SK-N-SH treated with all-trans-retinoic acid at 6 μM for 48 hours (cell line): ENCODE data around the gene PCNX3.
A peak's percentile ranks its signal among the peaks of the same experiment; 100 is the strongest.

Experiments used
- ATAC-seq: fragments of 200-7000 bp; cut with Tn5 transposase; 3 replicates; pipeline ENCODE4 v1.9.1; 2020; ENCODE audit warnings: mild to moderate bottlenecking, moderate library complexity
- ARNTL ChIP-seq: fragments of 450-650 bp; formaldehyde crosslinking; IDR thresholded peaks from 2 replicates; pipeline ENCODE4 v1.5.0; 2020; ENCODE audit warnings: low read depth, mild to moderate bottlenecking, moderate library complexity, borderline replicate concordance
- BACH2 ChIP-seq: fragments of 250-450 bp; sonication (Bioruptor Pico); IDR thresholded peaks from 2 replicates; pipeline ENCODE4 v1.9.0; 2021; ENCODE audit warnings: mild to moderate bottlenecking, borderline replicate concordance
- CSDC2 ChIP-seq: fragments of 250-450 bp; sonication (Bioruptor Pico); IDR thresholded peaks from 2 replicates; pipeline ENCODE4 v1.5.0; 2020; ENCODE audit warnings: mild to moderate bottlenecking, moderate library complexity
- ESRRG ChIP-seq: fragments of 250-450 bp; sonication (Bioruptor Pico); IDR thresholded peaks from 2 replicates; pipeline ENCODE4 v1.6.1; 2021; ENCODE audit warnings: mild to moderate bottlenecking
- GLIS3 ChIP-seq: fragments of 250-450 bp; sonication (Bioruptor Pico); IDR thresholded peaks from 2 replicates; pipeline ENCODE4 v1.5.0; 2020; ENCODE audit warnings: mild to moderate bottlenecking, moderate library complexity
- PATZ1 ChIP-seq: fragments of 250-450 bp; sonication (Bioruptor Pico); IDR thresholded peaks from 2 replicates; pipeline ENCODE4 v1.8.0; 2020; ENCODE audit warnings: mild to moderate bottlenecking, moderate library complexity, borderline replicate concordance
- POU6F1 ChIP-seq: fragments of 250-450 bp; sonication (Bioruptor Pico); IDR thresholded peaks from 2 replicates; pipeline ENCODE4 v1.8.0; 2021; ENCODE audit warnings: low read depth, mild to moderate bottlenecking, moderate library complexity, borderline replicate concordance
- PPARA ChIP-seq: fragments of 250-450 bp; sonication (Bioruptor Pico); IDR thresholded peaks from 2 replicates; pipeline ENCODE4 v1.5.0; 2020; ENCODE audit warnings: mild to moderate bottlenecking, borderline replicate concordance
- RARB ChIP-seq: fragments of 250-450 bp; sonication (Bioruptor Pico); IDR thresholded peaks from 2 replicates; pipeline ENCODE4 v1.8.0; 2021; ENCODE audit warnings: mild to moderate bottlenecking, moderate library complexity
- SNAI2 ChIP-seq: fragments of 250-450 bp; sonication (Bioruptor Pico); IDR thresholded peaks from 2 replicates; pipeline ENCODE4 v1.5.0; 2020; ENCODE audit warnings: mild to moderate bottlenecking, moderate library complexity
- TOX ChIP-seq: fragments of 250-450 bp; sonication (Bioruptor Pico); IDR thresholded peaks from 2 replicates; pipeline ENCODE4 v1.8.0; 2021; ENCODE audit warnings: mild to moderate bottlenecking, moderate library complexity, borderline replicate concordance
- ZC3H10 ChIP-seq: fragments of 250-450 bp; sonication (Bioruptor Pico); IDR thresholded peaks from 2 replicates; pipeline ENCODE4 v1.5.1; 2021; ENCODE audit warnings: mild to moderate bottlenecking, moderate library complexity
- ZNF565 ChIP-seq: fragments of 450-650 bp; formaldehyde crosslinking; conservative IDR thresholded peaks from 2 replicates; pipeline ENCODE4 v1.5.0; 2020; ENCODE audit warnings: low read depth, mild to moderate bottlenecking, moderate library complexity
- ZNF70 ChIP-seq: fragments of 450-650 bp; formaldehyde crosslinking; IDR thresholded peaks from 2 replicates; pipeline ENCODE4 v1.5.0; 2020; ENCODE audit warnings: mild to moderate bottlenecking, moderate library complexity
- ZNF8 ChIP-seq: fragments of 450-650 bp; formaldehyde crosslinking; IDR thresholded peaks from 2 replicates; pipeline ENCODE4 v1.5.0; 2020; ENCODE audit warnings: mild to moderate bottlenecking, moderate library complexity
- TF ChIP-seq, protein P1 (sequence below): fragments of 250-450 bp; sonication (Bioruptor Pico); IDR thresholded peaks from 2 replicates; pipeline ENCODE4 v1.5.1; 2020; ENCODE audit warnings: low read depth, mild to moderate bottlenecking, moderate library complexity
- TF ChIP-seq, protein P2 (sequence below): fragments of 250-450 bp; sonication (Bioruptor Pico); IDR thresholded peaks from 2 replicates; pipeline ENCODE4 v1.5.0; 2020; ENCODE audit warnings: mild to moderate bottlenecking, moderate library complexity
- TF ChIP-seq, protein P3 (sequence below): fragments of 250-450 bp; sonication (Bioruptor Pico); IDR thresholded peaks from 2 replicates; pipeline ENCODE4 v1.5.1; 2021; ENCODE audit warnings: mild to moderate bottlenecking, moderate library complexity

Gene PCNX3

DNA sequence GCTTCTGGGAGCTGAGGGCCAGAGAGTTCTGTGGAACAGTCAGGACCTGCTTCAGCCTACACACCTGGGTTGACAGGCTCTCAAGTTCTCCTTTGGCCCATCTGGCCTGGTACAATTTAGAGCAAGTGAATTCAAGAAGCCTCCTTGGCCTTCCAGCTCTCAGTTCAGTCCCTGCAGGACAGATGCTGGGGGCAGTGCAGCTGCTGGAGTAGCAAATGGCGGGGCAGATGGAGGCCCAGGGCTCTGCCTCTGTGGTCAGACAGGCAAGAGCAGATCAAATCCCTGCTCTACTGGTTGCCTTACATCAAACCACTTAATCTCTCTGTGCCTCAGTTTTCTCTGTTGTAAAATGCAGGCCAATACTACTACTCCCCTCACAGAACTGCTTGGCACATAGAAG is 11.3 kb upstream of the PCNX3 start:
- no peak for TF ChIP-seq GLIS3 (CRISPR knock-in tag)
- TF ChIP-seq, all 23 proteins: peak for 0
- no peak for ATAC-seq

- peak; percentile 99 for ATAC-seq
- no peak for TF ChIP-seq GLIS3 (CRISPR knock-in tag)
- no peak for TF ChIP-seq PPARA (CRISPR knock-in tag)
- TF ChIP-seq ZNF565 (CRISPR knock-in tag): no peak
- no peak for TF ChIP-seq ZNF70 (CRISPR knock-in tag)
- TF ChIP-seq, protein P1, sequence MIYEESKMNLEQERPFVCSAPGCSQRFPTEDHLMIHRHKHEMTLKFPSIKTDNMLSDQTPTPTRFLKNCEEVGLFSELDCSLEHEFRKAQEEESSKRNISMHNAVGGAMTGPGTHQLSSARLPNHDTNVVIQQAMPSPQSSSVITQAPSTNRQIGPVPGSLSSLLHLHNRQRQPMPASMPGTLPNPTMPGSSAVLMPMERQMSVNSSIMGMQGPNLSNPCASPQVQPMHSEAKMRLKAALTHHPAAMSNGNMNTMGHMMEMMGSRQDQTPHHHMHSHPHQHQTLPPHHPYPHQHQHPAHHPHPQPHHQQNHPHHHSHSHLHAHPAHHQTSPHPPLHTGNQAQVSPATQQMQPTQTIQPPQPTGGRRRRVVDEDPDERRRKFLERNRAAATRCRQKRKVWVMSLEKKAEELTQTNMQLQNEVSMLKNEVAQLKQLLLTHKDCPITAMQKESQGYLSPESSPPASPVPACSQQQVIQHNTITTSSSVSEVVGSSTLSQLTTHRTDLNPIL: no peak
- no peak for TF ChIP-seq PATZ1 (CRISPR knock-in tag)
- no peak for TF ChIP-seq ESRRG (CRISPR knock-in tag)
These were observed 8.5 kb upstream of the PCNX3 start for GRCh38 chr11:65606876-65607613.

DNA sequence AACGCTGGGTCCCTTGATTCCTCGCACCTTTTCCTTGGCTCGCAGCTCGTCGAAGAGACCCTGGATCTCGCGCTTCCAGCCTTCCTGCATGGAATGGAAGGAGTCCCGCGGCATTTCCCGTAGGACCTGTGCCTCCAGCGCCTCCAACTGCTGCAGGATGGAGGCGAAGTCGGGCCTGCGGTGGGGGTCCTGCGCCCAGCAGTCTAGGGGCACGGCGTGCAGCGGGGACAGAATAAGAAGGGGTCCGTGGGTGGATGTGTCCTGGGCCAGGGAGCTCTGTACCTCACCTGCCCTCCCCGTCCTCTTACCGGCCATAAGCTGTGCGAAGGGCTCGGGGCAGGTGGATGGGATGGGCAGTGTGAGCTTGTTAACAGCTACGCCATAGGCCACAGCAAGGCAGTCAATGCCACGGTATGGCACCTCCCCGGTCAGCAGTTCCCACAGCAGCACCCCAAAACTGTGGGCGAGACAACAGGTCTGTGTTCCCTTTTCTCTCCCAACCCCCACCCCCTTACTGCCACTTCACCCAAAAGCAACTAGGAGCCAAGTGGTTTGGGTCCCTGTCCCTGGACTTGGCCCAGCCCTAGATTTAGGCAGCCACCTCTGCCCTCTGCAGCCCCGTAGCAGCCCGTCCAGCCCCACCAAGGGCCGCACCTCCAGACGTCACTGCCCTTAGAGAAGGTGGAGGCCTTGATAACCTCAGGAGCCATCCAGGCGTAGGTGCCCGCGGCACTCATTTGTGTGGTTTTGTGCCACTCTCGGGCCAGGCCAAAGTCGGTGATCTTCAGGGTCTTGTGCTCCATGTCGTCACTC is 7.8 kb upstream of the PCNX3 start:
- ATAC-seq: no peak; the same call in 1 of the 3 replicates
- TF ChIP-seq, protein P2, sequence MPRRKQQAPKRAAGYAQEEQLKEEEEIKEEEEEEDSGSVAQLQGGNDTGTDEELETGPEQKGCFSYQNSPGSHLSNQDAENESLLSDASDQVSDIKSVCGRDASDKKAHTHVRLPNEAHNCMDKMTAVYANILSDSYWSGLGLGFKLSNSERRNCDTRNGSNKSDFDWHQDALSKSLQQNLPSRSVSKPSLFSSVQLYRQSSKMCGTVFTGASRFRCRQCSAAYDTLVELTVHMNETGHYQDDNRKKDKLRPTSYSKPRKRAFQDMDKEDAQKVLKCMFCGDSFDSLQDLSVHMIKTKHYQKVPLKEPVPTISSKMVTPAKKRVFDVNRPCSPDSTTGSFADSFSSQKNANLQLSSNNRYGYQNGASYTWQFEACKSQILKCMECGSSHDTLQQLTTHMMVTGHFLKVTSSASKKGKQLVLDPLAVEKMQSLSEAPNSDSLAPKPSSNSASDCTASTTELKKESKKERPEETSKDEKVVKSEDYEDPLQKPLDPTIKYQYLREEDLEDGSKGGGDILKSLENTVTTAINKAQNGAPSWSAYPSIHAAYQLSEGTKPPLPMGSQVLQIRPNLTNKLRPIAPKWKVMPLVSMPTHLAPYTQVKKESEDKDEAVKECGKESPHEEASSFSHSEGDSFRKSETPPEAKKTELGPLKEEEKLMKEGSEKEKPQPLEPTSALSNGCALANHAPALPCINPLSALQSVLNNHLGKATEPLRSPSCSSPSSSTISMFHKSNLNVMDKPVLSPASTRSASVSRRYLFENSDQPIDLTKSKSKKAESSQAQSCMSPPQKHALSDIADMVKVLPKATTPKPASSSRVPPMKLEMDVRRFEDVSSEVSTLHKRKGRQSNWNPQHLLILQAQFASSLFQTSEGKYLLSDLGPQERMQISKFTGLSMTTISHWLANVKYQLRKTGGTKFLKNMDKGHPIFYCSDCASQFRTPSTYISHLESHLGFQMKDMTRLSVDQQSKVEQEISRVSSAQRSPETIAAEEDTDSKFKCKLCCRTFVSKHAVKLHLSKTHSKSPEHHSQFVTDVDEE (CRISPR knock-in tag): no peak
- TF ChIP-seq BACH2 (CRISPR knock-in tag): no peak
- TF ChIP-seq, protein P3, sequence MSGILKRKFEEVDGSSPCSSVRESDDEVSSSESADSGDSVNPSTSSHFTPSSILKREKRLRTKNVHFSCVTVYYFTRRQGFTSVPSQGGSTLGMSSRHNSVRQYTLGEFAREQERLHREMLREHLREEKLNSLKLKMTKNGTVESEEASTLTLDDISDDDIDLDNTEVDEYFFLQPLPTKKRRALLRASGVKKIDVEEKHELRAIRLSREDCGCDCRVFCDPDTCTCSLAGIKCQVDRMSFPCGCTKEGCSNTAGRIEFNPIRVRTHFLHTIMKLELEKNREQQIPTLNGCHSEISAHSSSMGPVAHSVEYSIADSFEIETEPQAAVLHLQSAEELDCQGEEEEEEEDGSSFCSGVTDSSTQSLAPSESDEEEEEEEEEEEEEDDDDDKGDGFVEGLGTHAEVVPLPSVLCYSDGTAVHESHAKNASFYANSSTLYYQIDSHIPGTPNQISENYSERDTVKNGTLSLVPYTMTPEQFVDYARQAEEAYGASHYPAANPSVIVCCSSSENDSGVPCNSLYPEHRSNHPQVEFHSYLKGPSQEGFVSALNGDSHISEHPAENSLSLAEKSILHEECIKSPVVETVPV: no peak
- no peak for TF ChIP-seq GLIS3 (CRISPR knock-in tag)
- TF ChIP-seq RARB (CRISPR knock-in tag): no peak
- no peak for TF ChIP-seq ZNF565 (CRISPR knock-in tag)
- TF ChIP-seq ZNF8 (CRISPR knock-in tag): no peak
- no peak for TF ChIP-seq PPARA (CRISPR knock-in tag)
- TF ChIP-seq ZNF70 (CRISPR knock-in tag): no peak
- TF ChIP-seq, protein P1: no peak
- no peak for TF ChIP-seq SNAI2 (CRISPR knock-in tag)
- no peak for TF ChIP-seq ZC3H10
- TF ChIP-seq CSDC2 (CRISPR knock-in tag): no peak
- no peak for TF ChIP-seq ESRRG (CRISPR knock-in tag)
- no peak for TF ChIP-seq TOX

- ATAC-seq: no peak
These were observed 6.3 kb upstream of the PCNX3 start for GRCh38 chr11:65609229-65609628.

More at GRCh38 chr11:65609229-65609628, 6.3 kb upstream of the PCNX3 start:
- TF ChIP-seq ZNF8 (CRISPR knock-in tag): no peak
- no peak for TF ChIP-seq POU6F1 (CRISPR knock-in tag)
- TF ChIP-seq BACH2 (CRISPR knock-in tag): no peak
- no peak for TF ChIP-seq ARNTL (CRISPR knock-in tag)
- no peak for TF ChIP-seq ZNF565 (CRISPR knock-in tag)
- no peak for TF ChIP-seq GLIS3 (CRISPR knock-in tag)
- TF ChIP-seq PPARA (CRISPR knock-in tag): no peak
